GM19193 (cell line): ENCODE results near the gene ZBTB21.

ENCODE experiments used
- POLR2A ChIP-seq: IDR thresholded peaks from 4 replicates; pipeline ENCODE4 v1.6.1; 2011; ENCODE audit not compliant: insufficient read depth, insufficient read length; ENCODE audit errors: extremely low read depth

ZBTB21 gene

DNA sequence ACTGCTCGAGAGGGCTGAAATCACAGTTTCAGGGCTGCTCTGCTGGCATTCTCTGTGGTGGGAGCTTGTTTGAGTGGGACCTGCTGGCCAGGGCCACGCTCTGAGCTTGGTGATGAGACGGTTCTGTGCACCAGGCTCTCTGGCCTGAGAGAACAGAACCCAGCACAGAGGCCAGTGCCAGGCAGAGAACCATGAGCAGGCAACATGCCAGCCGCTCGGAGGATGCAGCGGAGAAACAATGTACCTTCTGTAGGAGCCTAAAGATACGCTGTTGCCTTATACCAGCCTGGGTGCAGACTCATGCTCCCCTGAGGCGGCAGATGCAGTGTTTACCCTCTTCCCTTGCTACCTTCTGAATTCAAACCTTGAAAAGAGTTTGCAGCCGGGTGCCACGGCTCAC, 66.3 kb downstream of the ZBTB21 start:
- TF ChIP-seq POLR2A: no peak

DNA sequence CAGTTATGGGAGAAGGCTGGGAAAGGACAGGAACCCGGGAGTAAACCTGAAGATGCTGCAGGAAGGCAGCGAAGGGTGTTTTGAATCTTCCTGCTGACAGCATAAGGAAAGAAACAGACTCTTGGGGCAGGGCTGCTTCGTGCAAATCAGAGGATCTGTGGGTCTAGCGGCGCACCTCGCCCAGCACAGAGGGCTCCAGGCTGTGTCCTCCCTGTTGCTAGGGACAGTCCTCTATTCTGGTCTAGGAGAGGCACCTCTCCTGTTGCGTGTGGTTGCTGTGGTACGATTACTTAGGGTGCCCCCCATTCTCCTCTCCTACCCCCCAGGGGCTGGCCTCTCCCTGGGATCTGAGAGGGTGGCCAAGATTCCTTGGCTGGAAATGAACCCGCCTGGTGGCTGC, 67.7 kb downstream of the ZBTB21 start:
- TF ChIP-seq POLR2A: no peak

DNA sequence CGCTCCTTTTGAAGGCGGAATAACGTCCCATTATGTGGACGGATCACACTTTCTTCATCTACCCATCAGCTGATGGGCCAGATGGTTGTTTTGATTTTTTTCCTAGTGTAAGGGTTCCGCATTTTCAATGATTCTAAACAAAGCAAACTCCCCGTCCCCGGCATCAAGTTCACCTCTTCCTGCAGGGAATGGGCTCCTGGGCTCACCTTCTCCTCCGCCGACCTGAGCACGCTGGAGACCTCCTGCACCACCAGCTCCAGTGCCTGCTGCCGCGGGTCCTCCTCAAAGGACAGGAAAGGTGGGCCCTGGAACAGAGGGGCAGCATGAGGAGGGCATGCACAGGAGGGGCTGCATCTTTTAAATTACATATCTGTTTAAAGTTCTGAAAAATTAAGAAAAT, 68.2 kb downstream of the ZBTB21 start:
- TF ChIP-seq POLR2A: no peak

DNA sequence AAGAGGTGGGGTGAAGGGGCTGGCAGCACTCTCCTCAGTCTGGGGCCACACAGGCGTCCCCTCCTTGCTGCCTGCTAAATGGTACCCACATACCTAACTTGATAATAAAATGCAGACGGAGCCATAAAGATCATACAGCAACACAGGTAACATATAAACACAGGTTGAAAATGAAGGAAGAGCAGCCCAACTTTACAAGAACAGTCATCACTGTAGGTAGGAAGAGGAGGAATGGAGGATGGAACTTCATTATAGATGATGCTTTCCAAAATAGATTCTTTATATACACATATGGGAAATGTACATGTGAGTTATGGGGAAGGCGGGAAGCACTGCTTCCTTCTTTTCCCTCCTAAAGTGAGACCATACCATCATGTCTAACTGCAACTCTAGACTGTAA, 69.7 kb downstream of the ZBTB21 start:
- no peak for TF ChIP-seq POLR2A

DNA sequence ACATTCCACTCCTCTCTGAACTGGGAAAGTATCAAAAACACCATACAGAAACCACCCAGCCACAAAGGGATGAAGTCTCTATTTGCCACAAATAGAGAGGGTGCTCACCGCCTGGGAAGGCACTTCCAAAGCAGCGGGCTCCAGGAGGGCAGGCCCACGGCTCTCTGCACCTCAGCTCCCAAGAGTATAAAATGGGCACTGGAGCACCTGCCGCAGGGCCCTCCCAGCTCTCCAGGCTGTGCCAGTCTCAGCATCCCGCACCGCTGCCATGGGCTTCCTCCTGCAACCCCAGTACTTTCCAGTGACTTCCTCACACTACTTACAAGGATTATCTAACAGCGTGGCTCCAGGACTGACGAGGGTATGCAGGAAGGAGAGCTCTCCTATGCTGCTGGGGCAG, 70.8 kb downstream of the ZBTB21 start:
- no peak for TF ChIP-seq POLR2A
